ENCODE measurements around the gene CYP4F2.
"Not testable (repeated sequence)": the region's sequence is repeated elsewhere in the genome, so short reads cannot be mapped to it uniquely, and the experiment has no call there.

Gene CYP4F2

GRCh38 chr19:15843203-15843893 is 54.5 kb downstream of the CYP4F2 start:
- no peak for DNase-seq

- peak; percentile 4 for DNase-seq
Measured at GRCh38 chr19:15841875-15842569, 55.9 kb downstream of the CYP4F2 start.

GRCh38 chr19:15840833-15841232 is 57.0 kb downstream of the CYP4F2 start:
- no peak for DNase-seq

DNA sequence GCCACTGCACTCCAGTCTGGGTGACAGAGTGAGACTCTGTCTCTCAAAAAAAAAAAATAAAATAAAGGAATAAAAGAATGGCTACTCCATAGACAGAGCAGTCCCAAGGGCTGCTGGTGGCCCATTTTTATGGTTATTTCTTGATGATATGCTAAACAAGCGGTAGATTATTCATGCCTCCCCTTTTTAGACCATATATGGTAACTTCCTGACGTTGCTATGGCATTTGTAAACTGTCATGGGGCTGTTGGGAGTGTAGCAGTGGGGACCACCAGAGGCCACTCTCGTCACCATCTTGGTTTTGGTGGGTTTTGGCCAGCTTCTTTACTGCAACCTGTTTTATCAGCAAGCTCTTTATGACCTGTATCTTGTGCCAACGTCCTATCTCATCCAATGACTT is 58.0 kb downstream of the CYP4F2 start:
- DNase-seq, result not testable (repeated sequence)

- DNase-seq, result no peak
Measured at GRCh38 chr19:15838351-15838750, 59.5 kb downstream of the CYP4F2 start.

GRCh38 chr19:15837221-15837731 is 60.6 kb downstream of the CYP4F2 start:
- no peak for DNase-seq

DNA sequence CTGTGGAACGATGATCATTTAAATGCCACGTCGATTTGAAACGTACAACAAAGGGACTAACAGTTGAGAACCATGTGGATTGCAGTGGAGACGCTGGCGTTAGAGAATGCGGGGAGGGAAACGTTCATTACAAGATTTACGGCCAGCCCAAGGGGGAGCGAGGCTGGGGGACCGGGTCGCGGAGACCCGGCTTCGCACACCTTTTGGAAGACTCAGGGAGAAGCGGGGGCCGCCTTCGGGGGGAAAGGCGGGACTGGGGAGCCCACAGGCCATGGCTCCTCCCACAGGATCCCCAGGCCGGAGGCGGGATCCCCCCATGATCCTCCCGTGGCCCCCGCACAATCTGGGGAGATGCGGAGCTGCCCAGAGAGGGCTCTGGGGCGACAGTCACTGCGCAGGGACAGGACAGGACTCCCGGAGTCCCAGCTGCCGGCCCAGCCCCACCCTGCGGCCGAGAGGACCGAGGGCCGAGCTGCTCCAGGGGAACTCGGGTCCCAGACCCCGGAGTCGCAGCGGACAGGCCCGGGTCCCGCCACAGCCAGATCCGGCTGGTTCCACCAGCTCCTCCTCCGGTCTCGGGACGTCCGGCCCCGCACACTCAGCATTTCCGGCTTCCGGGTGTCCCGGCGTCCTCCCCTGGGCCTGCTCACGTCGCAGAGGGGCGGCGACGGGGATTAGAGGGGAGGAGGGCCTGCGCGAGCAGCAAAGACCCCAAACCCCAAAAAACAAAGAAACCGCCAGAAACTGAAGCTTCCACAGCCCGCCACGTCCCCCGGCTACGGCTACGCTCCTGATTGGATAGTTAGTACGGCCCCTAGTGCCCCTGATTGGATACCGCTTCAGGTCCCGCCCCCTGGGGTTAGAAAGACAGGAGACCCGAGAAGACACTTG is 61.3 kb downstream of the CYP4F2 start:
- DNase-seq, result peak; percentile 95

GRCh38 chr19:15835565-15836329 is 62.1 kb downstream of the CYP4F2 start:
- DNase-seq, result peak; percentile 51

DNA sequence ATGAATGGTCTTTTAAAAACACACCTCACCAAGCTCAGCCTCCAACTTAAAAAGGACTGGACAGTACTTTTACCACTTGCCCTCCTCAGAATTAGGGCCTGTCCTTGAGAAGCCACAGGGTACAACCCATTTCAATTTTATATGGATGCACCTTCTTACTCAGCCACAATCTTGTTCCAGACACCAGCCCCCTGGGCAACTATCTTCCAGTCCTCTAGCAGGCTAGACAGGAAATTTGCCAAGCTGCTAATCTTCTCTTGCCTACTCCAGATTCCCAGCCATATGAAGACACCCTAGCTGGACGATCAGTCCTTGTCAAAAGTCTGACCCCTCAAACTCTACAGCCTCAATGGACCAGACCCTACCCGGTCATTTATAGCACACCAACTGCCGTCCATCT is 63.6 kb downstream of the CYP4F2 start:
- DNase-seq, result not testable (repeated sequence)

DNA sequence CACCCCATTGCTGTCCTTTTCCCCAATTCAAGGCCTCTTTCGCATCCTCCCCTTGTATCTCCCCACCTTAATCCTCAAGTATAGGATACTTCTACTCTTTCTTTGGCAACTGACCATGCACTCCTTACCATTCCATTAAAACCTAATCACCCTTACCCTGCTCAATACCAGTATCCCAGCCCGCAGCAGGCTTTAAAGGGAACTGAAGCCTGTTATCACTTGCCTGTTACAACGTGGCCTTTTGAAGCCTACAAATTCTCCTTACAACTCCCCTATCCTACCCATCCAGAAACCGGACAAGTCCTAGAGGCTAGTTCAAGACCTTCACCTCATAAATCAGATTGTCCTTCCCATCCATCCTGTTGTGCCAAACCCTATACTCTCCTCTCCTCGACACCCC is 66.2 kb downstream of the CYP4F2 start:
- no peak for DNase-seq

- DNase-seq, result no peak
Measured at GRCh38 chr19:15829786-15830185, 68.1 kb downstream of the CYP4F2 start.

DNA sequence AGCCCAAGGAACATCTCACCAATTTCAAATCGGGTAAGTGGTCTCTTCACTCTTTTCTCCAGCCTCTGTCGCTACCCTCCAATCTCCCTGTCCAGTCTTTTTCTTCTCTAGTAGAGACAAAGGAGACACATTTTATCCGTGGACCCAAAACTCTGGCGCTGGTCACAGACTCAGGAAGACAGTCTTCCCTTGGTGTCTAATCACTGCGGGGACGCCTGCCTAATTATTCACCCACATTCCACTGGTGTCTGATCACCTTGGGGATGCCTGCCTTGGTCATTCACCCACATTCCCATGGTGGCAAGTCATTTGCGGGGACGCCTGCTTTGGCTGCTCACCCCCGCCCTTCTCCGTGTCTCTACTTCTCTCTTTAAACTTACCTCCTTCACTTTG is 68.6 kb downstream of the CYP4F2 start:
- no peak for DNase-seq

- DNase-seq, result not testable (repeated sequence)
Measured at GRCh38 chr19:15828611-15829305, 69.1 kb downstream of the CYP4F2 start.

GRCh38 chr19:15828121-15828610 is 69.7 kb downstream of the CYP4F2 start:
- DNase-seq, result no peak

All from activated naive CD4-positive, alpha-beta T cell treated with Interleukin-2 at 50 U/mL for 16 hours (primary cell).